ENCODE measurements around the gene CDH18. TPM values are rescaled to one million over a fixed set of nuclear protein-coding genes. Genes with fewer than 3 reads are reported as not detected.

The CDH18 gene
- total and polyA plus RNA-seq, 5 donors from 2014 or later: not detected

GRCh38 chr5:19977099-19977498, 10.9 kb downstream of the CDH18 start:
- Mint-ChIP-seq H3K9me3 (peaks cover 9 to 40% (median 21%) of the 10 kb centered on the region in 7 donors), H3K27ac (no peak overlapping the region), H3K27me3 (no peaks in the 10 kb centered on the region), H3K4me3 (no peak overlapping the region), H3K36me3 (no peaks in the 10 kb centered on the region), H3K4me1 (no peaks in the 10 kb centered on the region)
- no peak for ATAC-seq (ENCODE audit: low read depth in 2 of 2)
- peaks cover 0 to 5% of the 10 kb centered on the region in 2 experiments for H3K9me3 ChIP-seq (ENCODE audit: control insufficient read depth in 2 of 2, low read length in 2 of 2)
- H3K27me3 ChIP-seq (ENCODE audit: control insufficient read depth, insufficient read depth, low read length): no peaks in the 10 kb centered on the region
- H3K4me3 ChIP-seq (ENCODE audit: low read depth, low read length): no peak overlapping the region
- no peaks in the 10 kb centered on the region for H3K36me3 ChIP-seq (ENCODE audit: control insufficient read depth, insufficient read depth, low read length)
- no peak overlapping the region for H3K27ac ChIP-seq (ENCODE audit: insufficient read depth, low read length, poor library complexity, severe bottlenecking)
- no peaks in the 10 kb centered on the region for H3K4me1 ChIP-seq (ENCODE audit: control insufficient read depth, insufficient read depth, low read length, poor library complexity, severe bottlenecking)
- no peak for DNase-seq

- Histone ChIP-seq H3K27me3 (ENCODE audit: control insufficient read depth, insufficient read depth, low read length) (no peaks in the 10 kb centered on the region), H3K9me3 (ENCODE audit: control insufficient read depth in 2 of 2, low read length in 2 of 2) (no peaks in the 10 kb centered on the region), H3K36me3 (ENCODE audit: control insufficient read depth, insufficient read depth, low read length) (no peaks in the 10 kb centered on the region), H3K4me1 (ENCODE audit: control insufficient read depth, insufficient read depth, low read length, poor library complexity, severe bottlenecking) (no peaks in the 10 kb centered on the region), H3K27ac (ENCODE audit: insufficient read depth, low read length, poor library complexity, severe bottlenecking) (no peak overlapping the region), H3K4me3 (ENCODE audit: low read depth, low read length) (no peak overlapping the region)
- no peak for ATAC-seq (ENCODE audit: low read depth in 2 of 2)
- Mint-ChIP-seq H3K27ac (no peak overlapping the region), H3K4me1 (no peaks in the 10 kb centered on the region), H3K4me3 (no peak overlapping the region), H3K9me3 (peaks cover 8 to 41% (median 19%) of the 10 kb centered on the region in 7 donors), H3K27me3 (no peaks in the 10 kb centered on the region), H3K36me3 (no peaks in the 10 kb centered on the region)
- no peak for DNase-seq
Observed at GRCh38 chr5:19975795-19976194, 12.2 kb downstream of the CDH18 start.

GRCh38 chr5:19960451-19960850, 27.5 kb downstream of the CDH18 start:
- Histone ChIP-seq H3K4me3 (ENCODE audit: low read depth, low read length) (no peak overlapping the region), H3K27ac (ENCODE audit: insufficient read depth, low read length, poor library complexity, severe bottlenecking) (no peak overlapping the region), H3K4me1 (ENCODE audit: control insufficient read depth, insufficient read depth, low read length, poor library complexity, severe bottlenecking) (no peaks in the 10 kb centered on the region), H3K36me3 (ENCODE audit: control insufficient read depth, insufficient read depth, low read length) (no peaks in the 10 kb centered on the region), H3K27me3 (ENCODE audit: control insufficient read depth, insufficient read depth, low read length) (no peaks in the 10 kb centered on the region), H3K9me3 (ENCODE audit: control insufficient read depth in 2 of 2, low read length in 2 of 2) (peaks cover 0 to 3% of the 10 kb centered on the region in 2 experiments)
- peaks cover 0 to 9% (median 4%) of the 10 kb centered on the region in 7 donors for H3K9me3 Mint-ChIP-seq
- no peaks in the 10 kb centered on the region for H3K36me3 Mint-ChIP-seq
- DNase-seq (no peak), ATAC-seq (ENCODE audit: low read depth in 2 of 2) (no peak)
- H3K27ac Mint-ChIP-seq: no peak overlapping the region
- H3K4me1 Mint-ChIP-seq: no peaks in the 10 kb centered on the region
- no peaks in the 10 kb centered on the region for H3K27me3 Mint-ChIP-seq
- no peak overlapping the region for H3K4me3 Mint-ChIP-seq

- H3K4me1 Mint-ChIP-seq: no peaks in the 10 kb centered on the region
- H3K4me1 ChIP-seq (ENCODE audit: control insufficient read depth, insufficient read depth, low read length, poor library complexity, severe bottlenecking): no peaks in the 10 kb centered on the region
- no peak overlapping the region for H3K4me3 ChIP-seq (ENCODE audit: low read depth, low read length)
- no peaks in the 10 kb centered on the region for H3K27me3 ChIP-seq (ENCODE audit: control insufficient read depth, insufficient read depth, low read length)
- H3K4me3 Mint-ChIP-seq: no peak overlapping the region
- H3K9me3 ChIP-seq (ENCODE audit: control insufficient read depth in 2 of 2, low read length in 2 of 2): peaks cover 0 to 3% of the 10 kb centered on the region in 2 experiments
- no peak overlapping the region for H3K27ac ChIP-seq (ENCODE audit: insufficient read depth, low read length, poor library complexity, severe bottlenecking)
- H3K9me3 Mint-ChIP-seq: peaks cover 0 to 9% (median 4%) of the 10 kb centered on the region in 7 donors
- H3K27ac Mint-ChIP-seq: no peak overlapping the region
- H3K36me3 ChIP-seq (ENCODE audit: control insufficient read depth, insufficient read depth, low read length): no peaks in the 10 kb centered on the region
- H3K27me3 Mint-ChIP-seq: no peaks in the 10 kb centered on the region
- DNase-seq: no peak
- ATAC-seq (ENCODE audit: low read depth in 2 of 2): no peak
- no peaks in the 10 kb centered on the region for H3K36me3 Mint-ChIP-seq
Observed at GRCh38 chr5:19959830-19960384, 28.1 kb downstream of the CDH18 start.

- H3K4me3 ChIP-seq (ENCODE audit: low read depth, low read length): no peak overlapping the region
- Mint-ChIP-seq H3K9me3 (peaks cover 0 to 19% (median 4%) of the 10 kb centered on the region in 7 donors), H3K27ac (no peak overlapping the region), H3K4me3 (no peak overlapping the region), H3K27me3 (no peaks in the 10 kb centered on the region), H3K36me3 (no peaks in the 10 kb centered on the region), H3K4me1 (no peaks in the 10 kb centered on the region)
- no peaks in the 10 kb centered on the region for H3K9me3 ChIP-seq (ENCODE audit: control insufficient read depth in 2 of 2, low read length in 2 of 2)
- ATAC-seq (ENCODE audit: low read depth in 2 of 2) (no peak), DNase-seq (no peak)
- no peak overlapping the region for H3K27ac ChIP-seq (ENCODE audit: insufficient read depth, low read length, poor library complexity, severe bottlenecking)
- no peaks in the 10 kb centered on the region for H3K36me3 ChIP-seq (ENCODE audit: control insufficient read depth, insufficient read depth, low read length)
- no peaks in the 10 kb centered on the region for H3K27me3 ChIP-seq (ENCODE audit: control insufficient read depth, insufficient read depth, low read length)
- H3K4me1 ChIP-seq (ENCODE audit: control insufficient read depth, insufficient read depth, low read length, poor library complexity, severe bottlenecking): no peaks in the 10 kb centered on the region
Observed at GRCh38 chr5:19950897-19951296, 37.1 kb downstream of the CDH18 start.

GRCh38 chr5:19940192-19940591, 47.8 kb downstream of the CDH18 start:
- no peaks in the 10 kb centered on the region for H3K4me1 Mint-ChIP-seq
- no peak overlapping the region for H3K4me3 ChIP-seq (ENCODE audit: low read depth, low read length)
- H3K9me3 Mint-ChIP-seq: peaks cover 0 to 18% (median 5%) of the 10 kb centered on the region in 7 donors
- H3K4me1 ChIP-seq (ENCODE audit: control insufficient read depth, insufficient read depth, low read length, poor library complexity, severe bottlenecking): no peaks in the 10 kb centered on the region
- H3K27me3 ChIP-seq (ENCODE audit: control insufficient read depth, insufficient read depth, low read length): no peaks in the 10 kb centered on the region
- H3K4me3 Mint-ChIP-seq: no peak overlapping the region
- no peak for ATAC-seq (ENCODE audit: low read depth in 2 of 2)
- no peaks in the 10 kb centered on the region for H3K36me3 Mint-ChIP-seq
- DNase-seq: no peak
- no peaks in the 10 kb centered on the region for H3K27me3 Mint-ChIP-seq
- no peak overlapping the region for H3K27ac Mint-ChIP-seq
- H3K9me3 ChIP-seq (ENCODE audit: control insufficient read depth in 2 of 2, low read length in 2 of 2): peaks cover 2 to 3% of the 10 kb centered on the region in 2 experiments
- no peaks in the 10 kb centered on the region for H3K36me3 ChIP-seq (ENCODE audit: control insufficient read depth, insufficient read depth, low read length)
- H3K27ac ChIP-seq (ENCODE audit: insufficient read depth, low read length, poor library complexity, severe bottlenecking): no peak overlapping the region

- Mint-ChIP-seq H3K27me3 (no peaks in the 10 kb centered on the region), H3K36me3 (no peaks in the 10 kb centered on the region), H3K4me1 (no peaks in the 10 kb centered on the region), H3K9me3 (peaks cover 0 to 32% (median 13%) of the 10 kb centered on the region in 7 donors), H3K27ac (no peak overlapping the region), H3K4me3 (no peak overlapping the region)
- ATAC-seq (ENCODE audit: low read depth in 2 of 2) (no peak), DNase-seq (no peak)
- H3K27me3 ChIP-seq (ENCODE audit: control insufficient read depth, insufficient read depth, low read length): no peaks in the 10 kb centered on the region
- H3K4me3 ChIP-seq (ENCODE audit: low read depth, low read length): no peak overlapping the region
- H3K9me3 ChIP-seq (ENCODE audit: control insufficient read depth in 2 of 2, low read length in 2 of 2): no peaks in the 10 kb centered on the region
- H3K36me3 ChIP-seq (ENCODE audit: control insufficient read depth, insufficient read depth, low read length): no peaks in the 10 kb centered on the region
- no peak overlapping the region for H3K27ac ChIP-seq (ENCODE audit: insufficient read depth, low read length, poor library complexity, severe bottlenecking)
- H3K4me1 ChIP-seq (ENCODE audit: control insufficient read depth, insufficient read depth, low read length, poor library complexity, severe bottlenecking): no peaks in the 10 kb centered on the region
Observed at GRCh38 chr5:19930451-19930850, 57.5 kb downstream of the CDH18 start.
